ENCODE data around the gene NTN3. TPM values are rescaled to one million over a fixed set of nuclear protein-coding genes. Genes with fewer than 3 reads are reported as not detected.

Gene NTN3
- total RNA-seq, 4 donors from 2014 or later = 0.39 TPM; not detected in 3

- no peaks in the 10 kb centered on the region for H3K9me3 ChIP-seq
- TF ChIP-seq POLR2A (IDR thresholded peaks at IDR 0.05) (no peak), CTCF (IDR thresholded peaks at IDR 0.05) (no peak), EP300 (IDR thresholded peaks at IDR 0.05) (no peak)
- 94% methylated on average over 8 of the region's 8 CpGs for WGBS, 2 donors
- DNase-seq (ENCODE audit: low spot score in 2 of 2) = no peak
- no peak overlapping the region for H3K27ac ChIP-seq
- H3K4me1 ChIP-seq = peaks cover 0 to 7% (median 0%) of the 10 kb centered on the region in 4 donors
- no peaks in the 10 kb centered on the region for H3K27me3 ChIP-seq
- no peak overlapping the region for H3K4me3 ChIP-seq
- peaks cover 0 to 81% (median 0%) of the 10 kb centered on the region in 3 donors for H3K36me3 ChIP-seq
Measured at GRCh38 chr16:2452650-2453049, 18.4 kb upstream of the NTN3 start.

GRCh38 chr16:2455081-2455845 lies 15.8 kb upstream of the NTN3 start:
- H3K36me3 ChIP-seq = peaks cover 0 to 58% (median 0%) of the 10 kb centered on the region in 3 donors
- no peaks in the 10 kb centered on the region for H3K27me3 ChIP-seq
- no peak for DNase-seq (ENCODE audit: low spot score in 2 of 2)
- WGBS, 2 donors = 88 to 91% methylated on average over 19 to 28 of the region's 28 CpGs
- TF ChIP-seq CTCF (IDR thresholded peaks at IDR 0.05) (no peak), POLR2A (IDR thresholded peaks at IDR 0.05) (no peak), EP300 (IDR thresholded peaks at IDR 0.05) (no peak)
- no peak overlapping the region for H3K4me3 ChIP-seq
- no peak overlapping the region for H3K27ac ChIP-seq
- peaks cover 0 to 19% (median 8%) of the 10 kb centered on the region in 4 donors for H3K4me1 ChIP-seq
- no peaks in the 10 kb centered on the region for H3K9me3 ChIP-seq

GRCh38 chr16:2456551-2457153 lies 14.4 kb upstream of the NTN3 start:
- Histone ChIP-seq H3K9me3 (no peaks in the 10 kb centered on the region), H3K36me3 (peaks cover 0 to 44% (median 0%) of the 10 kb centered on the region in 3 donors), H3K27ac (no peak overlapping the region), H3K27me3 (no peaks in the 10 kb centered on the region), H3K4me3 (no peak overlapping the region), H3K4me1 (peaks cover 0 to 24% (median 9%) of the 10 kb centered on the region in 4 donors)
- DNase-seq (ENCODE audit: low spot score in 2 of 2) = no peak
- TF ChIP-seq CTCF (IDR thresholded peaks at IDR 0.05) (no peak), EP300 (IDR thresholded peaks at IDR 0.05) (no peak), POLR2A (IDR thresholded peaks at IDR 0.05) (no peak)
- WGBS, 2 donors = 89 to 93% methylated on average over 15 to 18 of the region's 21 CpGs

GRCh38 chr16:2457267-2457666 lies 13.8 kb upstream of the NTN3 start:
- WGBS, 2 donors = 70 to 71% methylated on average over 13 of the region's 13 CpGs
- no peak overlapping the region for H3K27ac ChIP-seq
- H3K36me3 ChIP-seq = peaks cover 0 to 38% (median 0%) of the 10 kb centered on the region in 3 donors
- H3K4me1 ChIP-seq = peaks cover 0 to 24% (median 9%) of the 10 kb centered on the region in 4 donors
- no peak for DNase-seq (ENCODE audit: low spot score in 2 of 2)
- H3K27me3 ChIP-seq = no peaks in the 10 kb centered on the region
- no peak overlapping the region for H3K4me3 ChIP-seq
- H3K9me3 ChIP-seq = no peaks in the 10 kb centered on the region
- no peak for TF ChIP-seq CTCF (IDR thresholded peaks at IDR 0.05)
- TF ChIP-seq POLR2A (IDR thresholded peaks at IDR 0.05) = no peak
- no peak for TF ChIP-seq EP300 (IDR thresholded peaks at IDR 0.05)

- Histone ChIP-seq H3K4me3 (no peak overlapping the region), H3K27me3 (no peaks in the 10 kb centered on the region), H3K27ac (no peak overlapping the region), H3K9me3 (no peaks in the 10 kb centered on the region), H3K4me1 (peaks cover 0 to 24% (median 9%) of the 10 kb centered on the region in 4 donors), H3K36me3 (peaks cover 0 to 33% (median 0%) of the 10 kb centered on the region in 3 donors)
- no peak for DNase-seq (ENCODE audit: low spot score in 2 of 2)
- TF ChIP-seq CTCF (IDR thresholded peaks at IDR 0.05) (no peak), POLR2A (IDR thresholded peaks at IDR 0.05) (no peak), EP300 (IDR thresholded peaks at IDR 0.05) (no peak)
- WGBS, 2 donors = 53 to 61% methylated on average over 7 of the region's 7 CpGs
Measured at GRCh38 chr16:2457946-2458345, 13.2 kb upstream of the NTN3 start.

All from tibial nerve (tissue), 4 donors.